T-cell (primary cell): ENCODE data around the gene TMEM18. TPM values are rescaled to one million over a fixed set of nuclear protein-coding genes. Genes with fewer than 3 reads are reported as not detected.
"Not testable (repeated sequence)": the region's sequence is repeated elsewhere in the genome, so short reads cannot be mapped to it uniquely, and the experiment has no call there.

Experiments
- ATAC-seq, 4 experiments: fragments of 200-7000 bp in 3 of 4; fragments of 150-1000 bp in 1 of 4; cut with Tn5 transposase; replicated peaks in 1 of 4; 1 replicate in 3 of 4; 2 replicates in 1 of 4; pipeline ENCODE4 v1.10.0; 2021; ENCODE audit warnings: moderate library complexity in 3 of 4, mild to moderate bottlenecking in 2 of 4, moderate number of reproducible peaks in 1 of 4
- CTCF ChIA-PET, 2 donors: fragments of 300-600 bp; sonication (Branson Sonifier 250); formaldehyde crosslinking; loops; one replicate each; lab custom pipeline; 2022; ENCODE audit warnings: antibody characterized with exemption in 2 of 2; lab: Charles Lee
- POLR2A ChIA-PET, 2 donors: fragments of 300-600 bp; sonication (Branson Sonifier 250); formaldehyde crosslinking; loops; one replicate each; lab custom pipeline; 2022; ENCODE audit warnings: antibody characterized with exemption in 2 of 2; lab: Charles Lee
- DNase-seq, 35 experiments: peaks; one replicate each; pipeline versions ENCODE4 v3.0.0 to v3.0.0-alpha.2; 2013 to 2023
- H3K27ac ChIP-seq: one replicate; pipeline ENCODE4 v1.5.1; 2013; ENCODE audit warnings: low read length
- H3K27me3 ChIP-seq, 2 experiments: replicated peaks in 1 of 2; 1 replicate in 1 of 2; 2 replicates in 1 of 2; pipeline versions ENCODE4 v1.6.1 to v1.7.0; 2013; ENCODE audit warnings: low read length in 1 of 2, mixed read lengths in 1 of 2; ENCODE audit not compliant: control insufficient read depth in 2 of 2, insufficient read depth in 2 of 2; ENCODE audit errors: extremely low read depth in 1 of 2
- H3K36me3 ChIP-seq, 2 donors: 1 replicate in 1 of 2; 2 replicates in 1 of 2; pipeline versions ENCODE4 v1.6.1 to v1.7.0; 2013; ENCODE audit warnings: low read length in 1 of 2; ENCODE audit not compliant: control insufficient read depth in 2 of 2, insufficient read depth in 1 of 2; ENCODE audit errors: extremely low read depth in 1 of 2
- H3K4me1 ChIP-seq, 2 experiments: 1 replicate in 1 of 2; 2 replicates in 1 of 2; pipeline versions ENCODE4 v1.6.1 to v1.7.0; 2013; ENCODE audit warnings: low read length in 2 of 2, mixed read lengths in 1 of 2; ENCODE audit not compliant: insufficient read depth in 2 of 2, control insufficient read depth in 1 of 2; ENCODE audit errors: extremely low read depth in 1 of 2
- H3K4me3 ChIP-seq, 2 donors: 1 replicate in 1 of 2; 2 replicates in 1 of 2; pipeline versions ENCODE4 v1.5.1 to v1.7.0; 2013; ENCODE audit warnings: mild to moderate bottlenecking in 2 of 2, low read length in 1 of 2, moderate library complexity in 1 of 2; ENCODE audit not compliant: control insufficient read depth in 1 of 2; ENCODE audit errors: extremely low read depth in 1 of 2
- H3K9me3 ChIP-seq: 2 replicates; pipeline ENCODE4 v1.7.0; 2013
- H3K27ac Mint-ChIP-seq, 2 donors: one replicate each; pipeline ENCODE4 v1.8.0; 2020 to 2021; ENCODE audit warnings: mild to moderate bottlenecking in 2 of 2, mixed read lengths in 2 of 2
- H3K27me3 Mint-ChIP-seq, 2 donors: one replicate each; pipeline ENCODE4 v1.8.0; 2021 to 2022; ENCODE audit warnings: mixed read lengths in 2 of 2
- H3K36me3 Mint-ChIP-seq: one replicate; pipeline ENCODE4 v1.8.0; 2021; ENCODE audit warnings: mixed read lengths
- H3K4me1 Mint-ChIP-seq, 3 donors: one replicate each; pipeline ENCODE4 v1.8.0; 2020 to 2022; ENCODE audit warnings: mixed read lengths in 3 of 3, mild to moderate bottlenecking in 1 of 3
- H3K4me3 Mint-ChIP-seq, 3 donors: one replicate each; pipeline ENCODE4 v1.8.0; 2020 to 2022; ENCODE audit warnings: mild to moderate bottlenecking in 3 of 3, mixed read lengths in 3 of 3, moderate library complexity in 3 of 3
- H3K9me3 Mint-ChIP-seq, 3 donors: one replicate each; pipeline ENCODE4 v1.8.0; 2020 to 2022; ENCODE audit warnings: mixed read lengths in 3 of 3
- WGBS: methylation state at CpG from one replicate; pipeline ENCODE4 v1.1.5; 2013; ENCODE audit warnings: missing lambda C conversion rate; ENCODE audit not compliant: insufficient coverage; 5-methylcytosine and 5-hydroxymethylcytosine counted together
- total RNA-seq, 35 experiments: library from RNA in 6 of 35; stranded (reverse) in 6 of 35; fragments of 120-200 nt in 1 of 35; gene quantifications; one replicate each; pipeline versions ENCODE4 v1.2.1 to v1.2.4 and lab custom pipeline; 2013 to 2026

Gene TMEM18
- total RNA-seq, 5 donors from 2014 or later (not counting 1 experiment from before 2014, with no cell fraction given), result 22.8 to 29.8 (median 28.8) TPM

DNA sequence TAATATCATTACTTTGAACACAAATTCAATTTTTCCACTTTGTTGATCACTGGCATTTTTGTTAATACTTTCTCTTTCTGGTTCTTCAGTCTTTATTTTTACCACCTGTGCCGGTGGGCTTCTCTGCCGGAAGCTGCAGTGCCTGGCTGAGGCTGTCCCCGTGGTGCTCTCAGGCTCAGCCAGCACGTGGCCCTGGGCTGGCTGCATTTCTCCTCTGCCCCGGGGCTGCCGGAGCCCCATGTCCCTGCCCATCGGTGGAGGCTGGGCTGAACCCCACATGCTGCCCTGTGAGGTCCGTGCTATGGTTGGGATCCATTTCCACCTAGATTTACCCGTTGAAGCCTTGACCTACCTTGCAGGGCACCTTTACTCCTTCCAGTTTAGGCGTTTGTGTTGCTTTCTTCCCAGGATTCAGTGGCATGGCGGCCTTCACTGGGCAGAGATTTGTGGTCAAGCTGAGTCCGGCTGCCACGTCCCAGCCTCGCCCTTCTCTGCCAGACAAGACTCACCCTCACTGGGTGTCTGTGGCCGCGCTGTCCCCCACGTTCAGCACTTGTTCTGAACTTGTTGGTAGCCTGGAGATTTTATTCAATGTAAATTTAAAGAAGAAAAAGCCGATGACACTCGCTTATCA, 12.8 kb upstream of the TMEM18 start:
- H3K4me3 ChIP-seq, result no peak overlapping the region
- Mint-ChIP-seq H3K4me1 (peaks cover 0 to 2% (median 1%) of the 10 kb centered on the region in 3 donors), H3K4me3 (no peak overlapping the region), H3K27ac (no peak overlapping the region), H3K36me3 (no peaks in the 10 kb centered on the region), H3K9me3 (peaks cover 4 to 15% (median 5%) of the 10 kb centered on the region in 3 donors), H3K27me3 (peaks cover 8 to 20% of the 10 kb centered on the region in 2 donors)
- ChIA-PET POLR2A (no interaction called here), CTCF (no interaction called here)
- ATAC-seq (no peak), DNase-seq (no peak)
- H3K27me3 ChIP-seq, result peaks cover 0 to 28% of the 10 kb centered on the region in 2 experiments
- WGBS, result 71% methylated on average over 12 of the region's 19 CpGs
- H3K36me3 ChIP-seq, result no peaks in the 10 kb centered on the region
- H3K4me1 ChIP-seq, result peaks cover 0 to 2% of the 10 kb centered on the region in 2 experiments
- no peak overlapping the region for H3K27ac ChIP-seq
- H3K9me3 ChIP-seq, result no peaks in the 10 kb centered on the region

- Mint-ChIP-seq H3K4me1 (peaks cover 0 to 2% (median 1%) of the 10 kb centered on the region in 3 donors), H3K27me3 (peaks cover 8 to 20% of the 10 kb centered on the region in 2 donors), H3K27ac (no peak overlapping the region), H3K4me3 (no peak overlapping the region), H3K9me3 (peaks cover 4 to 21% (median 10%) of the 10 kb centered on the region in 3 donors), H3K36me3 (no peaks in the 10 kb centered on the region)
- H3K4me3 ChIP-seq, result no peak overlapping the region
- no peak for DNase-seq
- CTCF ChIA-PET, result no interaction called here
- WGBS, result no CpG with 5 or more reads among the region's 5 CpGs
- no peak for ATAC-seq
- peaks cover 0 to 28% of the 10 kb centered on the region in 2 experiments for H3K27me3 ChIP-seq
- no peaks in the 10 kb centered on the region for H3K36me3 ChIP-seq
- no peaks in the 10 kb centered on the region for H3K9me3 ChIP-seq
- POLR2A ChIA-PET, result no interaction called here
- peaks cover 0 to 2% of the 10 kb centered on the region in 2 experiments for H3K4me1 ChIP-seq
- H3K27ac ChIP-seq, result no peak overlapping the region
Measured at GRCh38 chr2:689237-689636, 12.0 kb upstream of the TMEM18 start.

GRCh38 chr2:688504-689076, 11.4 kb upstream of the TMEM18 start:
- Mint-ChIP-seq H3K36me3 (no peaks in the 10 kb centered on the region), H3K27me3 (peaks cover 8 to 20% of the 10 kb centered on the region in 2 donors), H3K4me3 (no peak overlapping the region), H3K9me3 (peaks cover 7 to 21% (median 10%) of the 10 kb centered on the region in 3 donors), H3K4me1 (peaks cover 0 to 2% (median 1%) of the 10 kb centered on the region in 3 donors), H3K27ac (no peak overlapping the region)
- Histone ChIP-seq H3K27me3 (peaks cover 0 to 28% of the 10 kb centered on the region in 2 experiments), H3K9me3 (no peaks in the 10 kb centered on the region), H3K27ac (no peak overlapping the region), H3K4me3 (no peak overlapping the region), H3K36me3 (no peaks in the 10 kb centered on the region), H3K4me1 (peaks cover 0 to 2% of the 10 kb centered on the region in 2 experiments)
- DNase-seq, result no peak
- CTCF ChIA-PET, result no interaction called here
- POLR2A ChIA-PET, result no interaction called here
- ATAC-seq, result no peak
- WGBS, result 65% methylated on average over 4 of the region's 7 CpGs

- Mint-ChIP-seq H3K4me1 (peaks cover 0 to 2% (median 1%) of the 10 kb centered on the region in 3 donors), H3K4me3 (no peak overlapping the region), H3K27ac (no peak overlapping the region), H3K36me3 (no peaks in the 10 kb centered on the region), H3K9me3 (peaks cover 7 to 21% (median 10%) of the 10 kb centered on the region in 3 donors), H3K27me3 (peaks cover 5 to 17% of the 10 kb centered on the region in 2 donors)
- no peak overlapping the region for H3K27ac ChIP-seq
- no peak for ATAC-seq
- WGBS, result 14% methylated on average over 1 of the region's 1 CpG
- peaks cover 0 to 17% of the 10 kb centered on the region in 2 experiments for H3K27me3 ChIP-seq
- POLR2A ChIA-PET, result no interaction called here
- H3K4me3 ChIP-seq, result no peak overlapping the region
- peaks cover 0 to 3% of the 10 kb centered on the region in 2 donors for H3K36me3 ChIP-seq
- no peak for DNase-seq
- H3K9me3 ChIP-seq, result no peaks in the 10 kb centered on the region
- H3K4me1 ChIP-seq, result peaks cover 0 to 2% of the 10 kb centered on the region in 2 experiments
- CTCF ChIA-PET, result no interaction called here
Measured at GRCh38 chr2:685421-685820, 8.2 kb upstream of the TMEM18 start.

DNA sequence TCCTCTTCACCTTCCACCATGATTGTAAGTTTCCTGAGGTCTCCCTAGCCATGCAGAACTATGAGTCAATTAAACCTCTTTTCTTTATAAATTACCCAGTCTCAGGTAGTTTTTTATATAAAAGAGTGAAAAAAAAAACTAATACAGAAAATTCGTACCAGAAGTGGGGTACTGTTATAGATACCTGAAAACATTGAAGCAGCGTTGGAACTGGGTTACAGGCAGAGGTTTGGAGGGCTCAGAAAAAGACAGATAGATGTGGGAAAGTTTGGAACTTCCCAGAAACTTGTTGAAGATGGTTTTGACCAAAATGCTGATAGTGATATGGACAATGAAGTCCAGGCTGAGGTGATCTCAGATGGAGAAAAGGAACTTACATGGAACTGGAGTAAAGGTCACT, 7.7 kb upstream of the TMEM18 start:
- H3K27ac Mint-ChIP-seq, H3K4me1 Mint-ChIP-seq, H3K36me3 ChIP-seq, H3K27ac ChIP-seq, DNase-seq, POLR2A ChIA-PET, H3K4me1 ChIP-seq, H3K9me3 ChIP-seq, H3K4me3 Mint-ChIP-seq, ATAC-seq, H3K4me3 ChIP-seq, CTCF ChIA-PET, H3K36me3 Mint-ChIP-seq: not testable (repeated sequence)
- 96% methylated on average over 2 of the region's 2 CpGs for WGBS
- H3K27me3 Mint-ChIP-seq, result peaks cover under 1 to 12% of the 10 kb centered on the region in 2 donors
- H3K27me3 ChIP-seq, result peaks cover 0 to 13% of the 10 kb centered on the region in 2 experiments
- peaks cover 7 to 21% (median 10%) of the 10 kb centered on the region in 3 donors for H3K9me3 Mint-ChIP-seq

DNA sequence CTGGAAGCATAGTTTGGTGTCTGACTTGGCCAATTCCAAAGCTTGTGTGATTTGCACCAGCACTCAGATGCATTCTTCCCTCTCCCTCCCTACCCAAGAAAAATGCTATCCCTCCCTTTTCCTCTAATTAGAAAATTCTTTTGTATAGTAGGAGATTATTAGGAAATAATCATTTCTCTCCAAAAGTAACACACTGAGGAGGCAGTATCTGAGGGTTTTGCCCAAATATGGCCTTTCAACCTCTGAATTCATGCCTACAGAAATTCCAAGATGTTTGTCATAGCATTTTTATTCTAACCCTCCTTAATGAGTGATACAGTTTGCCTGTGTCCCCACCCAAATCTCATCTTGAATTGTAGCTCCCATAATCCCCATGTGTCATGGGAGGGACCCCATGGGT, 5.0 kb upstream of the TMEM18 start:
- H3K27me3 ChIP-seq, result peaks cover 0 to 8% of the 10 kb centered on the region in 2 experiments
- Mint-ChIP-seq H3K4me3 (no peak overlapping the region), H3K4me1 (peaks cover 12 to 14% (median 13%) of the 10 kb centered on the region in 3 donors), H3K36me3 (no peaks in the 10 kb centered on the region), H3K27ac (no peak overlapping the region), H3K9me3 (peaks cover 7 to 21% (median 10%) of the 10 kb centered on the region in 3 donors), H3K27me3 (no peaks in the 10 kb centered on the region)
- H3K4me3 ChIP-seq, result no peak overlapping the region
- peaks cover 4 to 5% of the 10 kb centered on the region in 2 experiments for H3K4me1 ChIP-seq
- H3K36me3 ChIP-seq, result peaks cover 0 to 3% of the 10 kb centered on the region in 2 donors
- no peaks in the 10 kb centered on the region for H3K9me3 ChIP-seq
- DNase-seq (no peak), ATAC-seq (no peak)
- no peak overlapping the region for H3K27ac ChIP-seq
- CTCF ChIA-PET, result no interaction called here
- POLR2A ChIA-PET, result no interaction called here
